Stimulated activated naive CD4-positive, alpha-beta T cell treated with Interleukin-2 at 50 U/mL for 16 hours (primary cell): ENCODE results near the gene FAM156A.
"Not testable (repeated sequence)": the region's sequence is repeated elsewhere in the genome, so short reads cannot be mapped to it uniquely, and the experiment has no call there.

Source experiments
- DNase-seq: peaks from one replicate; lab custom pipeline; 2025; lab: John Stamatoyannopoulos, UW

Gene FAM156A

GRCh38 chrX:52958113-52958959 is at the start of gene FAM156A:
FAM156A (minus strand) TSS chrX:52958518; CDS start chrX:52948588, 9,930 bp downstream.
- not testable (repeated sequence) for DNase-seq

GRCh38 chrX:53005327-53005726 is 47.0 kb upstream of the FAM156A start:
- no peak for DNase-seq

DNA sequence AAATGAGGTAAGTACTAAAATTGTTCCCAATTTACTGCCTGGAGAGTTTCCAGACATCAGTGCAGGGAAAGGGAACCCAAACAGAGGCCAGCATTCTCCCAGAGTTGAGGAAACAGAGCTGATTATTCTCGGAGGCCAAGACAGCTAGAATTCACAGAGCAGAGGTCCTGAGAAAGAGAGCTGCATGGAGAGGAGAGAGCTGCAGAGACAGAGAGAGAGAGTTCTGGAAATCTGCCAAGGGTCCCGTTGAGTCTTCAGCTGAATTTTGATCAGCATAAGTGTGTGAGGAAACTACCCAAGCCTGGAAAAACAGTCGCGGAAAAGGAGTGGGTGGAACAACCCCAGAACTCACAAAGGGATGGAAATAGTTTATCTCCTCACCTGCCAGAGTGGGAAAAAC is 46.5 kb upstream of the FAM156A start:
- no peak for DNase-seq

- DNase-seq: no peak
Measured at GRCh38 chrX:53004038-53004437, 45.7 kb upstream of the FAM156A start.

DNA sequence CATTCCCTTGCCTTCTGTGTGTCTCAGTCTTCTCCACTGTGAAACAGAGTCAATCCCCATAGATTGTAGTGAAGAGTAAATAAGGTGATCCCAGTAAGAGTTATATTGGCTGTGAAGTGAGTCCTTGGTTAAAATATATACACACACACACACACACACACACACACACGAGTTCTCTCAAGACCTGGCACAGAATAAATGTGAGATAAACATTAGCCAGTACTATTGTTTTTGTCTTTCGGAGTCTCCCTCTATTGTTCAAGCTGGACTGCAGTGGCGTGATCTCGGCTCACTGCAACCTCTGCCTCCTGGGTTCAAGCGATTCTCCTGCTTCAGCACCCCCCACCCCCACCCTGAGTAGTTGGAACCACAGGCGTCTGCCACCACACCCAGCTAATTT is 44.8 kb upstream of the FAM156A start:
- DNase-seq: no peak

DNA sequence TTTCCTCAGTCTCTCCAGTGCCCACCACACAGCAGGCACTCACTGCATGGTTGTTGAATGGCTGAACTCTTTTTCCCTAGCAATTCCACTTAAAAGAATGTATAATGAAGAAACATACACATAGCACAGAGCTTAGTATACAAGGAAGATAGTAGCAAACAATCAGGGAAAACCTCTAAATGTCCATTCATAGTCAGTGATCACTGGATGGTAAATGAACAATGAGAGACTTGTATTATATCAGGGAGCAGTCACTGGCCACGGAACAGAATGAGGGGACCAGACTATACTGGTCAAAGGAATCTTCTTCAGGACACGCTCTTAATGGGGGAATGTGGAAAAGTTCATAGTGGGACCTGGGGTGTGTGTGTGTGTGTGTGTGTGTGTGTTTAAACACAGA is 43.6 kb upstream of the FAM156A start:
- no peak for DNase-seq

DNA sequence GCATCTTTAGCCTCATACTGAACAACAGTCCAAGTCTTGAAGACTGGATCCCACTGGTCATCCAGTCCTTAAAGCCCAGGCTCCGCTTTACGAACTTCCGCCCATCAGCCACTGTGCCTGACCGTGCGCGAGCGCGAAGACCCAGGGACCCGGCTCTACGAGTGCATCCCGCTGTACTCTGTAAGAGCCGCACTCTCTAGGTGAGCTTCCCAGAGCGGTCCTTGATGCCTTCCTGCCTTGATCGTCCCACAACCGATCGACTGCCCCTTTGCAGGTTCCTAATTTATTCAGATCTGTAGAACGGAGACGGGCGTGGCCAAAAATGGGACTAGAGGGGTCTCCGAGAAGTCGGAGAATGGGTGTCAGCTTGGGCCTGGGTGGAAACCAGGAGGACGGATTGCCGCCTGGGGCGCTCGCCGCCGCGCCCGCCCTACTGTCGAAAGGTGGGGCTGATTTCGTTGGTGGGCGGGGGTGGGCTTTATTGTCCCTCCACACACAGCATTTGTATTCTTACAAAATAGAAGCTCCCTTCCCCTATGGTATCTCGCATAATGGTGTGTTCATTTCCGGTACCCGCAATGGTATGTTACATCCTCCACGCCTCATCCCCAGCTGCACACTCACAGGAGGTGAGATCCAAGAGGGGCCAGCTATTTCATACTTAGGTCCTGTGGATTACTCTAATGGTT is 42.3 kb upstream of the FAM156A start:
- no peak for DNase-seq

- no peak for DNase-seq
Measured at GRCh38 chrX:52995987-52996331, 37.6 kb upstream of the FAM156A start.

DNA sequence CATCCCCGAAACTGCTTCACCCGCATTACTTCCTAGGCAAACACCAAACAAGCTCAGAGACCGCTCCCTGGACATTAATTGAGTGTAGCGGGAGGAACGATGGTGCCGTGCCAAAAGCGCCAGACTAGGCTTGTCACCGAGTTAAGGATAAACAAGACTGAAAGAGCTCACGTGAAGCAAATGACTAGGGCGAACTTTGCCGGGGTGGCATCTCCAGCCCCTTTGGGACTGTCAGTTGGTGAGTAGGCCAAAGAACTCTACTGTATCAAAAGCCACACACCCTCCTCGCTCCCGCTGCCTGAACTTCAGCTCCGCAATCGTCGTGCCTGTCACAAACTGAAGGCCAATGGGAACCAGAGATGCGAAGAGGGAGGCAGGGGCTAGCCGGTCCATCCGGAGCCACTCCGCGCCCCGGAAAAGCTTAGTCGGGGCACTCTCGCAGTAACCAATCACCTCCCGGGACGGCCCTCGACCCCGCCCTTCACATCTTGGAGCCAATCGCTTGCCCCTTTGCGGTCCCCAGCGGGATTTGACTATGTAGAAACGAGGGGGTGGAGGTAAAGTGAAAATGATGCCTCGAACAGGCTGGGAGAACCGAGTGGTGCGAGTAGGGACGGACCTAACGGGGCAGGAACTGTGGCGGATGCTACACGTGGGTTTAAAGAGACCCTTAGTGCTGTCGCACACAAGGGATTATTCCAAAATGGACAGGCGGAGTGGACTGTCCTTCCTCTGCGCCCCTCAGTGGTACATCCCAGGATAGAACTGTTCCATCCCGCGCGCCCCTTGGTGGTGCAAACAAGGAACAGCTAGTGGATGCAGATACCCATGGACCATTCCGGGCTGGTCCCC is 37.0 kb upstream of the FAM156A start:
- DNase-seq: peak; percentile 92

GRCh38 chrX:52990848-52991247 is 32.5 kb upstream of the FAM156A start:
- DNase-seq: no peak

DNA sequence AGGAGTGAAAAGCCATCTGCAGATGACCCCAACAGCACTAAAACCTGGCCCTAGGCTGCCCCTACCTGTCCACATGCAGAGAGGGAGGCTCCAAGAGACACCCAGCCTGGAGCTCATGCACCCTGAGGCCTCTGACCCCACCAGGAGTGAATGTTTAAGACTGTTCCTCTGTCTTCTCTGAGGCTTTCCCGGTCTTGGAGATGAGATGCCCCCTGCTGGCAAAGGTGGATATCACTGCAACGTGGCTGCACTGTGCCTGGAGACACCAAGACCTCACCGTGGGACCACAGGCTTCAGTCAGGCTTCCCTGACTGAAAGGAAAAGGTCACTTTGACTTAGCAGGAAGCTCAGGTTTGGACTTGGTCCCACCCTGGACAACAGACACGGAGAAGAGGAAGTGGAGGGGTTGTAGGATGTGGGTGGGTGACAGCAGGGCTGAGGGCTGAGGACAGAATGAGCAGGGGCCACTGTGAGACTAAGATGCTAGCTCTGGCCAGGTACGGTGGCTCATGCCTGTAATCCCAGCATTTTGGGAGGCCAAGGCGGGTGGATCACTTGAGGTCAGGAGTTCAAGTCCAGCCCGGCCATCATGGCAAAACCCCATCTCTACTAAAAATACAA is 31.8 kb upstream of the FAM156A start:
- peak; percentile 33 for DNase-seq

GRCh38 chrX:52988985-52989917 is 30.9 kb upstream of the FAM156A start:
- no peak for DNase-seq

GRCh38 chrX:52983321-52984000 is 25.1 kb upstream of the FAM156A start:
- DNase-seq: no peak

- DNase-seq: no peak
Measured at GRCh38 chrX:52979993-52980392, 21.7 kb upstream of the FAM156A start.

DNA sequence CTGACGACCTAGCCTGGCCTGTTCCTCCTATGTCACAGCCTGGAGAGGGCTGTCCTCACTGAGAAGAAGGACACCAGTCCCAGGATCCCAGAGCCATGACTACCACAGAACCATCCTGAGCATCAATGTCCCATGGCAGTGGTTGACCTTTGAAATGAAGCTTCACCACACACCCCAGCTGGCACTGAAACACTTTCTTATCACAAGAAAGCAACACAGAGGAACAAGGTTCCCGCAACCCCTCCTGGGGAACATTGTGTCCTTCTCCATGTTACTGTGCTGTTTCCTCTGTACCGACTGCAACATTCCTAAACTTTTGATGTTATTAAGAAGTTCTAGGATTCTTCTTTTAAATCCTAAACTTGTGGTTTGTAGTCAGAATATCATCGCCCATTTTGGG is 21.2 kb upstream of the FAM156A start:
- DNase-seq: no peak

GRCh38 chrX:52977953-52978352 is 19.6 kb upstream of the FAM156A start:
- no peak for DNase-seq

DNA sequence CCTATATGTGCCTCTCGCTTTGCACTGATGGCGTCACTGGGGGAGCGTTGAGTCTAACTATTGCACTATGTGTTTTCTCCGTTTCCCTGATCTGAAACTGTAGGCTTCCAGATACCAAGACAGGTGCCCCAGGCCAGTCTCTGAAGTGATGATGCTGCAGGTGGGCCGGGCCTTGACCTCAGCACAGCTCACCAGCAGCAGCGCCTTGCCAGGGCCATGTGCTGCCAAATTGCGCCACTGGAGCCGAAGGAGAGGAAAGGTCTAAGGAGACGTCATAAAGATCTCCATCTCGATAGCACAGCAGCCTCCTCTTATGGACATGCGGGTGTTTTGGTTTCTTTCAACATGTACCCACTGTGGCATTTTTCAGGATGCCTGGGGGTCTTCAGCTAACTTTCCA is 17.3 kb upstream of the FAM156A start:
- DNase-seq: not testable (repeated sequence)

DNA sequence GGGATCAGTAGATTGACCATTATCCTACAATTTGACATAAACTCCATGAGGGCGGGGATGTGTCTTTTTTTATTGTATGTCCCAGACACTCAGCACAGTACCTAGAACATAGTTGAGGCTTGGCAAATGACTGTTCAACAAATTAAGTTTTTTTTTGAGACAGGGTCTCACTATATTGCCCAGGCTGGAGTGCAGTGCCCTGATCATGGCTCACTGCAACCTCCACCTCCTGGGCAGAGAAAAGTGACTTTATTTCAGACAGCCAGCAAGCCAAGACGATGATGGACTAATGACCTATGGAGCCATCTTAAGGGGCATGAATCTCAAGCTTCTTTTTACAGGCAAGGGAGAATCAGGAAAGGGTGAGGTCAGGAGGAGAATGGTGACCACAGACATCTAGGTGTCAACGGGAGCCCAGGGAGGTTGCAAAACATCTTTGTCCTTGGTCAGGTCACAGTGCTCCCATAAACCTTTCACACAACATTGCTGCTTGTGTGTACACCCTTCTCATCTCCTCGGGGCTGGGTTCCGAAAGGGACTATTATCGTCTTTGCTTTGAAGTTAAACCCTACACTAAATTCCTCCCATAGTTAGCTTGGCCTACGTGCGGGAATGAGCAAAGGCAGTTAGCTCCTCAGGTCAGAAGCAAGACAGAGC is 16.1 kb upstream of the FAM156A start:
- not testable (repeated sequence) for DNase-seq

DNA sequence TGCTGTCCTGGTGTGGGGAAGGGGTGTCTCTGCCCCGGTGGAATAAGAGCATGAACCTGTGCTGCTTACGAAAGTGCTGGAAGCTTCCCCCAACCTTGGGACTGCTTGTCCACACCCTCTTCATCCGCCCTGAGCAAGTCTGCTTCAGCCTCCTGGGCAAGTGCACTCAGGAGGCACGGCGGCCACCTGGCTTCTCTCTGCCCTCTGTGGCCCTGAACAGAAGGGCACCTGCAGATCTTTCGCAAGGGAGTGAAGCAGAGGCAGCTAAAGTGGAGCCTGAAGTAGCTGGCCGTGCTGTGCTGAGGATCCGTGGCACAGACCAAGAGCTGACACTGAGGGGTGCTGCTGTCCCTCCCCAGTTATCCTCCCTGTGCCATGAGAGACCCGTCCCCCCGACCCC is 9.6 kb upstream of the FAM156A start:
- DNase-seq: not testable (repeated sequence)
